GM21576 (cell line): ENCODE data around the gene S100A13.
"Not testable (repeated sequence)": the region's sequence is repeated elsewhere in the genome, so short reads cannot be mapped to it uniquely, and the experiment has no call there.

Experiments
- ATAC-seq: cut with Tn5 transposase; IDR thresholded peaks from one replicate; pipeline ENCODE4 v1.9.1; 2021; ENCODE audit warnings: mild to moderate bottlenecking, moderate library complexity; ENCODE audit not compliant: unreplicated experiment

Gene S100A13

GRCh38 chr1:153575081-153575491, 52.2 kb downstream of the S100A13 start:
- not testable (repeated sequence) for ATAC-seq

GRCh38 chr1:153573351-153573750, 54.0 kb downstream of the S100A13 start:
- ATAC-seq, result no peak

- peak; percentile 81 for ATAC-seq
Measured at GRCh38 chr1:153572569-153573015, 54.7 kb downstream of the S100A13 start.

GRCh38 chr1:153571706-153572105, 55.6 kb downstream of the S100A13 start:
- no peak for ATAC-seq

GRCh38 chr1:153570874-153571273, 56.4 kb downstream of the S100A13 start:
- ATAC-seq, result no peak

- ATAC-seq, result no peak
Measured at GRCh38 chr1:153569465-153569864, 57.8 kb downstream of the S100A13 start.
